SK-N-SH (cell line): ENCODE results near the gene ASIC1. TPM values are rescaled to one million over a fixed set of nuclear protein-coding genes. Genes with fewer than 3 reads are reported as not detected.
A peak's percentile ranks its signal among the peaks of the same experiment; 100 is the strongest.
"Not testable (repeated sequence)": the region's sequence is repeated elsewhere in the genome, so short reads cannot be mapped to it uniquely, and the experiment has no call there.

Source experiments
- CTCF ChIA-PET: fragments of 300-600, 350-600 bp; formaldehyde crosslinking; extraction: SDS; loops from one replicate; lab custom pipeline; 2021; lab: Yijun Ruan, JAX
- POLR2A ChIA-PET: fragments of 350-600 bp; sonication (Branson Sonifier 250); formaldehyde crosslinking; extraction: SDS; loops from one replicate; lab custom pipeline; 2020; ENCODE audit warnings: antibody characterized with exemption, inconsistent platforms; lab: Yijun Ruan, JAX
- DNase-seq: peaks from one replicate; pipeline ENCODE4 v3.0.0; 2012
- H2AFZ ChIP-seq: fragments of 200-600 bp; sonication (generic); 2 replicates; pipeline ENCODE4 v1.8.1; 2016; ENCODE audit warnings: antibody characterized with exemption, mild to moderate bottlenecking, low read depth
- H3F3A ChIP-seq: fragments of 200-600 bp; sonication (generic); replicated peaks from 2 replicates; pipeline ENCODE3; 2016; ENCODE audit warnings: antibody characterized with exemption, mild to moderate bottlenecking; ENCODE audit not compliant: insufficient read depth
- H3K27ac ChIP-seq, 2 experiments: fragments of 200-500 bp in 1 of 2; fragments of 200-600 bp in 1 of 2; sonication (Bioruptor generic) in 1 of 2; sonication (generic), shearing (Covaris generic) in 1 of 2; 2 replicates each; pipeline versions ENCODE4 v1.5.1 to v1.6.1; 2014 to 2016; ENCODE audit warnings: low read depth in 2 of 2, inconsistent platforms in 1 of 2, low read length in 1 of 2, mild to moderate bottlenecking in 1 of 2, mixed read lengths in 1 of 2
- H3K27me3 ChIP-seq: fragments of 200-600 bp; sonication (generic), shearing (Covaris generic); 2 replicates; pipeline ENCODE4 v1.6.1; 2016; ENCODE audit warnings: mixed run types; ENCODE audit not compliant: insufficient read depth
- H3K36me3 ChIP-seq, 2 experiments: fragments of 200-500 bp in 1 of 2; fragments of 200-600 bp in 1 of 2; sonication (Bioruptor generic) in 1 of 2; sonication (generic) in 1 of 2; replicated peaks in 1 of 2; 2 replicates each; pipeline versions ENCODE3 to v1.5.1; 2014 to 2016; ENCODE audit warnings: low read length in 1 of 2, mild to moderate bottlenecking in 1 of 2; ENCODE audit not compliant: insufficient read depth in 2 of 2, control insufficient read depth in 1 of 2
- H3K4me1 ChIP-seq, 2 experiments: fragments of 200-500 bp in 1 of 2; fragments of 200-600 bp in 1 of 2; sonication (Bioruptor generic) in 1 of 2; sonication (generic), shearing (Covaris generic) in 1 of 2; 2 replicates each; pipeline versions ENCODE4 v1.5.1 to v1.6.1; 2014 to 2016; ENCODE audit warnings: low read depth in 1 of 2, low read length in 1 of 2, mixed run types in 1 of 2; ENCODE audit not compliant: insufficient read depth in 2 of 2, control insufficient read depth in 1 of 2
- H3K4me2 ChIP-seq: fragments of 200-600 bp; sonication (generic), shearing (Covaris generic); 2 replicates; pipeline ENCODE4 v1.6.1; 2017; ENCODE audit warnings: mixed run types
- H3K4me3 ChIP-seq, 2 experiments: fragments of 200-500 bp in 1 of 2; fragments of 200-600 bp in 1 of 2; sonication (Bioruptor generic) in 1 of 2; sonication (generic), shearing (Covaris generic) in 1 of 2; 2 replicates each; pipeline versions ENCODE4 v1.5.1 to v1.8.1; 2014 to 2016; ENCODE audit warnings: low read depth in 2 of 2, inconsistent platforms in 1 of 2, low read length in 1 of 2, mild to moderate bottlenecking in 1 of 2, mixed read lengths in 1 of 2, moderate library complexity in 1 of 2
- H3K79me2 ChIP-seq: fragments of 200-600 bp; sonication (generic); 2 replicates; pipeline ENCODE4 v1.8.1; 2017; ENCODE audit warnings: mild to moderate bottlenecking; ENCODE audit not compliant: insufficient read depth
- H3K9ac ChIP-seq: fragments of 200-600 bp; sonication (generic); 2 replicates; pipeline ENCODE4 v1.6.1; 2017; ENCODE audit warnings: mixed run types
- H3K9me2 ChIP-seq: fragments of 200-600 bp; sonication (generic); 2 replicates; pipeline ENCODE4 v1.6.1; 2017; ENCODE audit warnings: mixed run types
- H3K9me3 ChIP-seq: fragments of 200-600 bp; sonication (generic); 2 replicates; pipeline ENCODE4 v1.6.1; 2017; ENCODE audit warnings: mixed run types, mild to moderate bottlenecking, moderate library complexity
- H4K20me1 ChIP-seq: fragments of 200-600 bp; sonication (generic); 2 replicates; pipeline ENCODE4 v1.6.1; 2017; ENCODE audit warnings: mild to moderate bottlenecking, mixed run types; ENCODE audit not compliant: insufficient read depth
- ELF1 ChIP-seq: IDR thresholded peaks from 2 replicates; pipeline ENCODE4 v1.4.0; 2012
- FOXJ3 ChIP-seq: sonication (generic); formaldehyde crosslinking; IDR thresholded peaks from 2 replicates; pipeline ENCODE4 v1.5.1; 2020; ENCODE audit warnings: mild to moderate bottlenecking, missing genetic modification reagents
- FOXM1 ChIP-seq: IDR thresholded peaks from 2 replicates; pipeline ENCODE4 v1.4.0; 2012; ENCODE audit warnings: low read depth, mild to moderate bottlenecking
- GATA2 ChIP-seq: sonication (generic); formaldehyde crosslinking; IDR thresholded peaks from 2 replicates; pipeline ENCODE4 v1.5.0; 2020; ENCODE audit warnings: mild to moderate bottlenecking, missing genetic modification reagents
- MEF2A ChIP-seq: IDR thresholded peaks from 2 replicates; pipeline ENCODE4 v1.4.0; 2012; ENCODE audit warnings: low read depth, borderline replicate concordance
- NRF1 ChIP-seq: IDR thresholded peaks from 2 replicates; pipeline ENCODE4 v1.6.1; 2012; ENCODE audit warnings: low read depth, mild to moderate bottlenecking, low read length
- RFX5 ChIP-seq: IDR thresholded peaks from 2 replicates; pipeline ENCODE4 v1.6.1; 2012; ENCODE audit warnings: mild to moderate bottlenecking, improper control_type of control experiment, low read length
- SIN3A ChIP-seq: IDR thresholded peaks from 2 replicates; pipeline ENCODE4 v1.6.1; 2012; ENCODE audit warnings: low read depth, mild to moderate bottlenecking, low read length, moderate library complexity, borderline replicate concordance
- TEAD4 ChIP-seq: IDR thresholded peaks from 2 replicates; pipeline ENCODE4 v1.4.0; 2012; ENCODE audit warnings: mild to moderate bottlenecking, borderline replicate concordance; ENCODE audit not compliant: insufficient read depth
- YY1 ChIP-seq: IDR thresholded peaks from 2 replicates; pipeline ENCODE4 v1.4.0; 2012; ENCODE audit warnings: low read depth, mild to moderate bottlenecking
- WGBS: methylation state at CpG from one replicate; pipeline ENCODE4 v1.1.6; 2017; ENCODE audit warnings: low lambda C conversion rate; 5-methylcytosine and 5-hydroxymethylcytosine counted together
- polyA plus RNA-seq, 3 experiments: library from polyadenylated mRNA; depleted of rRNA; stranded (reverse); fragments of >200 nt; gene quantifications; 2 replicates each; pipeline ENCODE4 v1.2.3, GENCODE V29; 2012
- TF ChIP-seq, protein P1 (sequence below): IDR thresholded peaks from 2 replicates; pipeline ENCODE4 v1.4.0; 2012; ENCODE audit warnings: low read depth

Gene ASIC1
- polyA plus RNA-seq, 1 of the 3 experiments (the other 2 are of a cell fraction), result 28.4 TPM

DNA sequence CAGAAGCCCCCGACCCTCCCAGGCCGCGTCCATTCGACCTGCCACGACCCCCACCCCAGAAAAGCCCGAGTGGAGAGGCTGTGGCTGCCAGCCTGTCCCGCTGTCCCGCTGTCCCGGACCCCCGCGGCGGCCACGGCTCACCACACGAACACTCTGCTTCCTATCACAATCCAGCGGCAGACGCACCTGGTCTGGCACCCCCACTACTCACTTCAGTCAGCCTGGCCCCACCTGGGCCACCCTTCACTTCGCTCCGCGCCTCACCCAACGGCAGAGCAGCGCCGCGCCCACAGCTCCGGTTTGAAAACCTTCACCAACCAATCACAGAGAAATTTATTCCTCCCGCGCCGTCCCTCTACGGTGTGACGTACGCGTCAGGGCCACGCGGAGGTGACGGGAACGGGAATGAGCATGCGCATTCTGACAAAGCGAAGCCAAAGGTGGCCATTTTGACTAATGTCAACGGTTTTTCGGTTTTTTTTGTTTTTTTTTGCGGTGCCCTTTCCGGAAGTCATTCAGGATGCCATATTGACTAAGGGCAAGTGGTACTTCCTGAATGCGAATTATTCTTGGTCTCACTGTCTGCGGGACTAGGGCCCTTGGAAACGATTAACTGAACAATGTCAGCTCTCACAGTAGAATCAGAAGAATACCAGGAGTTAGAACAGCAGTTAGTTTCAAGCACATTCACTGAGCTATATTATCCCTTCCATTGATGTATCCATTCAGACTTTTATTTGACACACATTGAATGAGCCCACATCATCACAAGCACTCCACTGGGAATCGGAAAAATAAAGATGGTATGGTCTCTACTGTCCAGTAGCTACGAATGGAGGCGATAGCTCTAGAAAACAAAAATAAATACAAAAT lies 32.0 kb upstream of the ASIC1 start, which contains the start of gene RACGAP1 (continued):
- TF ChIP-seq MEF2A, result no peak
- TF ChIP-seq ELF1, result peak; percentile 96
- TF ChIP-seq TEAD4, result no peak
- peak; percentile 99 for TF ChIP-seq YY1
- TF ChIP-seq GATA2 (CRISPR knock-in tag), result no peak
- TF ChIP-seq FOXJ3 (CRISPR knock-in tag), result peak; percentile 52
- TF ChIP-seq, protein P1, sequence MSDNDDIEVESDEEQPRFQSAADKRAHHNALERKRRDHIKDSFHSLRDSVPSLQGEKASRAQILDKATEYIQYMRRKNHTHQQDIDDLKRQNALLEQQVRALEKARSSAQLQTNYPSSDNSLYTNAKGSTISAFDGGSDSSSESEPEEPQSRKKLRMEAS, result peak; percentile 64; the same call in 1 of the 2 replicates

DNA sequence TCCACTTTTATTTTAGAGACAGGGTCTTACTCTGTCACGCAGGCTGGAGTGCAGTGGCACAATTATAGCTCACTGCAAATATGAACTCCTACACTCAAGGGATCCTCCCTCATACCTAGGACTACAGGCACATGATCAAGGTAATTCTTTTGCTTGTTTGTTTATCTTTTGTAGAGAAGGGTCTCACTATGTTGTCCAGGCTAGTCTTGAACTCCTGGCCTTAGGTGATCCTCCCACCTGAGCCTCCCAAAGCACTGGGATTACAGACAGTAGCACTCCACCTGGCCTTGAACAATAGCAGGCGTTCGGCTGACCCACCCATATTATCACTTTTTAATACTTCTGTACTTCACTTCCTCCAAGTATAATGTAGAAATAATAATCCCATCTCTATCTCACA lies 30.7 kb upstream of the ASIC1 start:
- CTCF ChIA-PET, result interaction anchor here (1.5 to 4.1 kb wide), 3 partner anchors 11 to 12 kb away, joined by 4 to 25 read pairs (median 9); no protein-coding TSS in a partner anchor
- Histone ChIP-seq H2AFZ (no peak overlapping the region), H3F3A (peaks cover 5% of the 10 kb centered on the region), H4K20me1 (no peaks in the 10 kb centered on the region), H3K4me1 (no peaks in the 10 kb centered on the region; a peak in 2 of 4 replicates), H3K4me3 (no peak overlapping the region)
- TF ChIP-seq SIN3A (no peak), RFX5 (no peak)
- TF ChIP-seq, all 33 proteins: peak for 0
- no peaks in the 10 kb centered on the region for H3K27me3 ChIP-seq
- peaks cover 36% of the 10 kb centered on the region for H3K79me2 ChIP-seq
- POLR2A ChIA-PET, result no interaction called here
- H3K4me2 ChIP-seq, result no peak overlapping the region
- no peak for DNase-seq
- no peaks in the 10 kb centered on the region for H3K9me2 ChIP-seq
- 91% methylated on average over 3 of the region's 3 CpGs for WGBS
- no peak overlapping the region for H3K9ac ChIP-seq
- no peaks in the 10 kb centered on the region for H3K9me3 ChIP-seq
- H3K36me3 ChIP-seq, result no peaks in the 10 kb centered on the region
- H3K27ac ChIP-seq, result no peak overlapping the region

DNA sequence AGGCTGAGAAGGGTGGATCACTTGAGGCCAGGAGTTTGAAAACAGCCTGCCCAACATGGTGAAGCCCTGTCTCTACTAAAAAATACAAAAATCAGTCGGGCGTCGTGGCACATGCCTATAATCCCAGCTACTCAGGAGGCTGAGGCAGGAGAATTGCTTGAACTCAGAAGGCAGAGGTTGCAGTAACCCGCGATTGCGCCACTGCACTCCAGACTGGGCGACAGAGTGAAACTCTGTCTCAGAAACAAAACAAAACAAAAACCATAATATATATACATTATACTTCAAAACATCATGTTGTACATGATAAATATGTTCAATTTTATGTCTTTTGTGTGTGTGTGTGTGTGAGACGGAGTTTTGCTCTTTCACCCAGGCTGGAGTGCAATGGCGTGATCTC lies 26.9 kb upstream of the ASIC1 start:
- H3K4me2 ChIP-seq, H3K36me3 ChIP-seq, H3K9me3 ChIP-seq, H3K4me1 ChIP-seq, H3K4me3 ChIP-seq, POLR2A ChIA-PET, H3K9me2 ChIP-seq, H3F3A ChIP-seq, H3K9ac ChIP-seq, DNase-seq, H3K79me2 ChIP-seq, H4K20me1 ChIP-seq, H3K27ac ChIP-seq, H2AFZ ChIP-seq, H3K27me3 ChIP-seq: not testable (repeated sequence)
- CTCF ChIA-PET, result interaction anchor here (0.8 to 4.1 kb wide), 8 partner anchors 9 to 163 kb away, joined by 3 to 25 read pairs (median 4); no protein-coding TSS in a partner anchor
- 88% methylated on average over 9 of the region's 9 CpGs for WGBS

DNA sequence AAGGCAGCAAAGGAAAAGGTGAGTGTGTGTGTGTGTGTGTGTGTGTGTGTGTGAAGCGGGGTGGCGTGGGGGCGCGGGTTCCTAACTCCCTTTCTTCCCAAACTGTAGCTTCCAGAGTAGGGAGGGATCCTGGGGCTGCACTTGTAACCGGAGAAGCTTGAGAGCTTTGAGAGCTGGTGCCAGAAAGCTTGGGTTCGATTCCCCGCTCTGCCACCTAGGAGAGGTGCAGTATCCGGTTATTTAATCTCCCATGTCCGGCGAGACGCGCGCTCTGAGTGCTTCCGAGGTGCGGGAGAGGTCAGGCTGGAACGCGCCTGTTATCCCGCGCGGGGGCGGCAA lies 24.9 kb upstream of the ASIC1 start:
- Histone ChIP-seq H3K4me3 (no peak overlapping the region), H3K4me2 (no peak overlapping the region), H3K36me3 (no peaks in the 10 kb centered on the region), H3K27me3 (no peaks in the 10 kb centered on the region), H3K9me2 (no peaks in the 10 kb centered on the region), H3K4me1 (no peaks in the 10 kb centered on the region), H3K9me3 (no peaks in the 10 kb centered on the region), H2AFZ (no peak overlapping the region), H4K20me1 (no peaks in the 10 kb centered on the region), H3F3A (no peaks in the 10 kb centered on the region), H3K79me2 (no peaks in the 10 kb centered on the region), H3K9ac (no peak overlapping the region), H3K27ac (no peak overlapping the region)
- no peak for DNase-seq
- TF ChIP-seq FOXM1, result no peak
- TF ChIP-seq NRF1, result no peak
- no peak for TF ChIP-seq YY1
- POLR2A ChIA-PET, result no interaction called here
- 81% methylated on average over 21 of the region's 21 CpGs for WGBS
- CTCF ChIA-PET, result interaction anchor here (0.6 to 10.5 kb wide), 4 partner anchors 14 to 65 kb away, joined by 3 to 105 read pairs (median 5); no protein-coding TSS in a partner anchor
